CD4-positive, CD25-positive, alpha-beta regulatory T cell (primary cell): ENCODE data around the gene TGM3. TPM values are rescaled to one million over a fixed set of nuclear protein-coding genes. Genes with fewer than 3 reads are reported as not detected.

ENCODE experiments used
- ATAC-seq, 2 donors: fragments of 150-1000 bp; cut with Tn5 transposase; one replicate each; pipeline ENCODE4 v1.10.0; 2021; ENCODE audit warnings: low read depth in 2 of 2, moderate number of reproducible peaks in 2 of 2, moderate library complexity in 1 of 2
- DNase-seq, 3 donors: peaks; one replicate each; pipeline versions ENCODE4 v3.0.0 to v3.0.0-alpha.2; 2012 to 2022; ENCODE audit warnings: mixed read lengths in 1 of 3
- H3K27ac ChIP-seq: one replicate; pipeline ENCODE4 v1.7.0; 2013; ENCODE audit warnings: mild to moderate bottlenecking, low read length; ENCODE audit not compliant: insufficient read depth, poor library complexity, severe bottlenecking
- H3K27me3 ChIP-seq: one replicate; pipeline ENCODE4 v1.7.0; 2013; ENCODE audit warnings: low read length; ENCODE audit not compliant: control insufficient read depth, insufficient read depth
- H3K36me3 ChIP-seq: one replicate; pipeline ENCODE4 v1.7.0; 2013; ENCODE audit warnings: mild to moderate bottlenecking, low read length, moderate library complexity; ENCODE audit not compliant: control insufficient read depth, insufficient read depth
- H3K4me1 ChIP-seq: 2 replicates; pipeline ENCODE4 v1.7.0; 2013; ENCODE audit warnings: mild to moderate bottlenecking, low read length; ENCODE audit not compliant: insufficient read depth, control insufficient read depth, poor library complexity, severe bottlenecking
- H3K4me3 ChIP-seq: one replicate; pipeline ENCODE4 v1.7.0; 2013; ENCODE audit warnings: low read depth, mild to moderate bottlenecking, low read length, moderate library complexity
- H3K9me3 ChIP-seq, 2 experiments: 1 replicate in 1 of 2; 2 replicates in 1 of 2; pipeline ENCODE4 v1.7.0; 2013; ENCODE audit warnings: low read length in 2 of 2, mild to moderate bottlenecking in 1 of 2, moderate library complexity in 1 of 2; ENCODE audit not compliant: control insufficient read depth in 2 of 2
- H3K27ac Mint-ChIP-seq, 3 donors: one replicate each; pipeline ENCODE4 v1.8.0; 2020 to 2022; ENCODE audit warnings: mild to moderate bottlenecking in 3 of 3, mixed read lengths in 3 of 3, moderate library complexity in 2 of 3
- H3K27me3 Mint-ChIP-seq: one replicate; pipeline ENCODE4 v1.8.0; 2022; ENCODE audit warnings: mild to moderate bottlenecking, mixed read lengths
- H3K36me3 Mint-ChIP-seq: one replicate; pipeline ENCODE4 v1.8.0; 2020; ENCODE audit warnings: mixed read lengths
- H3K4me1 Mint-ChIP-seq, 4 donors: one replicate each; pipeline ENCODE4 v1.8.0; 2020 to 2022; ENCODE audit warnings: mixed read lengths in 4 of 4, mild to moderate bottlenecking in 1 of 4
- H3K4me3 Mint-ChIP-seq, 4 donors: one replicate each; pipeline ENCODE4 v1.8.0; 2020 to 2022; ENCODE audit warnings: mild to moderate bottlenecking in 4 of 4, mixed read lengths in 4 of 4, moderate library complexity in 3 of 4
- H3K9me3 Mint-ChIP-seq, 7 donors: one replicate each; pipeline ENCODE4 v1.8.0; 2020 to 2022; ENCODE audit warnings: mixed read lengths in 7 of 7, mild to moderate bottlenecking in 3 of 7, moderate library complexity in 2 of 7
- polyA plus RNA-seq, 4 donors: library from polyadenylated mRNA; unstranded; fragments of 300-500 nt; fragmentation: Illumina TruSeq; gene quantifications; one replicate each; pipeline ENCODE4 v1.2.3, GENCODE V29; 2021
- total RNA-seq: library from RNA; stranded (reverse); gene quantifications from one replicate; pipeline ENCODE4 v1.2.3, GENCODE V29; 2022

Gene TGM3
- total and polyA plus RNA-seq, 5 donors from 2014 or later, result not detected

DNA sequence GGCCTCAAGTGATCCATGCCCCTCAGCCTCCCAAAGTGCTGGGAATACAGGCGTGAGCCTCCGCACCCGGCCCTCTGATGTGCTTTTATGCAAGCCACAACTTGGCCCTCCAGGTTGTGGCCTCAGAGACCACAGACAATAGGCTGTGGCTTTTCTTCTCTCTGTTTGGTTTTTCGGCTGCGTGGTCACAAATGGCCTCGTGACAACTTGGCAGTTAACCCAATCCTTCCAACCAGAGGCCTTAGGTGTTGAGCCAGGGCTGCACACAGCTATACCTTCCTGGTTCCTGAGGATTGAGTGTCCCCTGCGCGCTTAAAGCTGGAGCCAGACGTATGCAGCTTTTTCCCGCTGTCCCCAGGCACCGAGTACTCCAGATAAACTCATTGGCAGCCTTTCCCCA lies 6.3 kb upstream of the TGM3 start:
- no peaks in the 10 kb centered on the region for H3K9me3 ChIP-seq
- H3K27ac Mint-ChIP-seq, result no peak overlapping the region
- H3K4me1 ChIP-seq, result no peaks in the 10 kb centered on the region
- ATAC-seq, result no peak
- no peaks in the 10 kb centered on the region for H3K36me3 ChIP-seq
- no peak overlapping the region for H3K4me3 ChIP-seq
- DNase-seq, result no peak
- no peaks in the 10 kb centered on the region for H3K36me3 Mint-ChIP-seq
- no peak overlapping the region for H3K27ac ChIP-seq
- peaks cover 0 to 7% (median 0%) of the 10 kb centered on the region in 4 donors for H3K4me1 Mint-ChIP-seq
- H3K9me3 Mint-ChIP-seq, result peaks cover 0 to 2% (median 0%) of the 10 kb centered on the region in 7 donors
- H3K27me3 Mint-ChIP-seq, result peaks cover 4% of the 10 kb centered on the region
- no peaks in the 10 kb centered on the region for H3K27me3 ChIP-seq
- H3K4me3 Mint-ChIP-seq, result peak overlapping the region in 1 of 4 donors; percentile 47

DNA sequence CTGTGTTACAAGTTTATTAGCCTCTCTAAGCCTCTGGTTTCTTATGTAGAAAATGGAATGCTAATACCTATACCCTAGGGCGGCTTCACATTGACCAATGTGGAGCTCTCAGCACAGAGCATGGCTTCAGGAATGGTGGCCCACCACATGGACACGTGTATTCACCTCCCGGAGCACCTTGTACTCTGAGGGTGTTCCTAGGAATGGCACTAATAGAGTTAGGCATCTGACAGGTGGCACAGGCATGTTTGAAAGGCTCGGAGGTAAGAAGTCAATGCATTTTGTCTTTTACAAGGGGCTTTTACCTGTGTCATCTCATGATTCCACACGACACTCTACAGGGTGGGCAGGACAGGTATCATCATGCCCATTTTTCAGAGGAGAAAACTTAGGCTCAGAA lies 5.3 kb upstream of the TGM3 start:
- Mint-ChIP-seq H3K27me3 (peaks cover 4% of the 10 kb centered on the region), H3K27ac (no peak overlapping the region), H3K4me1 (peaks cover 0 to 7% (median 0%) of the 10 kb centered on the region in 4 donors), H3K9me3 (peaks cover 0 to 2% (median 0%) of the 10 kb centered on the region in 7 donors), H3K36me3 (no peaks in the 10 kb centered on the region), H3K4me3 (no peak overlapping the region)
- no peak for DNase-seq
- no peak for ATAC-seq
- Histone ChIP-seq H3K4me3 (no peak overlapping the region), H3K27ac (no peak overlapping the region), H3K27me3 (no peaks in the 10 kb centered on the region), H3K36me3 (no peaks in the 10 kb centered on the region), H3K4me1 (no peaks in the 10 kb centered on the region), H3K9me3 (no peaks in the 10 kb centered on the region)

- Histone ChIP-seq H3K36me3 (no peaks in the 10 kb centered on the region), H3K27me3 (no peaks in the 10 kb centered on the region), H3K4me3 (no peak overlapping the region), H3K4me1 (no peaks in the 10 kb centered on the region), H3K9me3 (no peaks in the 10 kb centered on the region), H3K27ac (no peak overlapping the region)
- H3K4me1 Mint-ChIP-seq, result peaks cover 0 to 7% (median 0%) of the 10 kb centered on the region in 4 donors
- no peak overlapping the region for H3K27ac Mint-ChIP-seq
- peaks cover 0 to 2% (median 0%) of the 10 kb centered on the region in 7 donors for H3K9me3 Mint-ChIP-seq
- no peaks in the 10 kb centered on the region for H3K36me3 Mint-ChIP-seq
- H3K27me3 Mint-ChIP-seq, result peaks cover 4% of the 10 kb centered on the region
- no peak for ATAC-seq
- DNase-seq, result no peak
- no peak overlapping the region for H3K4me3 Mint-ChIP-seq
These were observed 3.2 kb upstream of the TGM3 start for GRCh38 chr20:2292416-2293110.

- no peak overlapping the region for H3K27ac ChIP-seq
- no peaks in the 10 kb centered on the region for H3K4me1 ChIP-seq
- no peak for ATAC-seq
- Mint-ChIP-seq H3K36me3 (no peaks in the 10 kb centered on the region), H3K9me3 (peaks cover 0 to 2% (median 0%) of the 10 kb centered on the region in 7 donors), H3K4me1 (peaks cover 0 to 7% (median 0%) of the 10 kb centered on the region in 4 donors), H3K27ac (no peak overlapping the region), H3K27me3 (peaks cover 4% of the 10 kb centered on the region), H3K4me3 (no peak overlapping the region)
- no peaks in the 10 kb centered on the region for H3K27me3 ChIP-seq
- H3K9me3 ChIP-seq, result no peaks in the 10 kb centered on the region
- H3K36me3 ChIP-seq, result no peaks in the 10 kb centered on the region
- no peak overlapping the region for H3K4me3 ChIP-seq
- no peak for DNase-seq
These were observed 2.3 kb upstream of the TGM3 start for GRCh38 chr20:2293486-2293885.

DNA sequence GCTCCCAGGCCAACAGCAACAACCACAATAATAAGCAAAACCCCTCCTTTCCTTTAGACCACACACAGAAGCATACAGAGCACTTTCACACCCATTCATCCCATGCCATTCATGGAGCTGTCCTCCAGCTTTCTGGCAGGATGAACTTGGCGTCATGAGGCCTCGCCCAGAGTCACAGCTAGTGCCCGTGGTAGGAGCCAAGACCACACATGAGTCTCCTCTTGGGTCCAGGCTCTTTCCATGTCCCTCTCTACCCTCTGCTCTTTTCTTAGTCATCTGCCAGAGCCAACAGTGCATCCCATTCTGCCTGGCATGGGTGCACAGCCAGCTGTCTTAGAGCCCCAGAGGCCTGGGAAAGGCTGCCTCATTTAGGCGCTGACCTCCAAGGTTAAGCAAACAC lies 1.8 kb upstream of the TGM3 start:
- H3K27ac ChIP-seq, result no peak overlapping the region
- Mint-ChIP-seq H3K27me3 (peaks cover 6% of the 10 kb centered on the region), H3K36me3 (no peaks in the 10 kb centered on the region), H3K9me3 (peaks cover 0 to 2% (median 0%) of the 10 kb centered on the region in 7 donors), H3K4me3 (no peak overlapping the region), H3K27ac (no peak overlapping the region), H3K4me1 (peaks cover 0 to 7% (median 0%) of the 10 kb centered on the region in 4 donors)
- no peaks in the 10 kb centered on the region for H3K9me3 ChIP-seq
- ATAC-seq (no peak), DNase-seq (no peak)
- H3K4me1 ChIP-seq, result no peaks in the 10 kb centered on the region
- no peaks in the 10 kb centered on the region for H3K36me3 ChIP-seq
- H3K27me3 ChIP-seq, result no peaks in the 10 kb centered on the region
- no peak overlapping the region for H3K4me3 ChIP-seq

DNA sequence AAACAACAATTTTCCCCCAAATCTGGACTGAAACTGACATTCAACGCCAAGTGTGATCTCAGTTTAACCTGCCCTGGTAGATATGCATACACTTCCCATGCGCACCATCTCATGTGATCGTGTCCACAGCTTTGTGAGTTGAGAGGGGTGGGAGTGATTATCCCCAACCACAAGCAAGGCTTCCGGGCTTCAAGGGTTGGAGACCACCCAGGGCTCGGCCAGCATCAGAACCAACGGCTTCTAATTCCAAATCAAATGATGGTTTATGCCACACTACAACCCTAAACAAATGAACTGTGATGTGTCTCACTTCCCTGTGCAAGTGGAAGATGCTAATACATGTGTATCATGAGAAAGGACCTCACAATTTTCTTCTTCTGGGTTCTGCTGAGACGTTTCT lies 515 bp upstream of the TGM3 start:
- DNase-seq (no peak), ATAC-seq (no peak)
- Histone ChIP-seq H3K27ac (no peak overlapping the region), H3K27me3 (no peaks in the 10 kb centered on the region), H3K36me3 (no peaks in the 10 kb centered on the region), H3K9me3 (no peaks in the 10 kb centered on the region), H3K4me1 (no peaks in the 10 kb centered on the region), H3K4me3 (no peak overlapping the region)
- Mint-ChIP-seq H3K27ac (no peak overlapping the region), H3K4me1 (no peaks in the 10 kb centered on the region), H3K4me3 (no peak overlapping the region), H3K27me3 (peaks cover 8% of the 10 kb centered on the region), H3K9me3 (no peaks in the 10 kb centered on the region), H3K36me3 (no peaks in the 10 kb centered on the region)

DNA sequence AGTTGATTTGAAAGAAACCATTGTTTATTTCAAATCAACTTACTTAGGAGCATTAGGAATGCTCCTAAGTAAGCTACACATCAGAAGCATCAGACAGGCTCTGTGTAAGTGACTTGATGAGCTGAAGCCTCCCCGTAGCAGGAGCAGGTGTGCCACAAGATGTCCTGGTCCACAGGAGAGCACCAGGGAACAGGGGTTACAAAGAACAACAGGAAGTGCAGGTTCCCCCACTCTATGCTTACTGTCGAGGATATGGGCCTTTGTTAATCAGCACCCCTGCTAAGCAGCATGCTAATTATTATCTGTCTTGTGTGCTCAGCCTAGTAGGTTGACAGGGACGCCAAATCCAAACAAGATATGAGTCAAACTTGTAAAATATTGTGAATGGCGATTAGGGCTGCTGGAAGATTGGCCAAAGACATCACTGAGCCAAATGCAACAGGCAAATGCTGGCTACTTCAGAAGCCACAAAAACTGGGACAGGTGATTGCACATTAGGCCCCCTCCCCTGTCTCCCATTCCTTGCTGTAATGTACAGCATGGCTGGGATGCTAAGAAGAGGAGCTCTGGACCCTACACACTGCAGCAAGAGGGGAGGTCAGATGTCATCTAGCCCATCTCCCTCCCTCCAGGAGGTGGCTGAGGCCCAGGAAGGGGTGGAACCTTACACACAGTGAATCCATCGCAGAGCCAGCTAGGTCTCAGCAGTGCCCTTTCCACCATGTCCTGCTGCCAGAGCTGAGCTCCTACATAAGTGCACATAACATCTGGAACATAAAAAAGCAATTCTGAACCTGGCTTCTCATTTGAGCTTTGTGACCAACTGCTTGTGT lies 939 bp downstream of the TGM3 start:
- H3K4me1 Mint-ChIP-seq, result peaks cover 0 to 2% (median 0%) of the 10 kb centered on the region in 4 donors
- H3K4me1 ChIP-seq, result no peaks in the 10 kb centered on the region
- no peak overlapping the region for H3K27ac Mint-ChIP-seq
- DNase-seq (no peak), ATAC-seq (no peak)
- H3K36me3 ChIP-seq, result no peaks in the 10 kb centered on the region
- H3K9me3 ChIP-seq, result no peaks in the 10 kb centered on the region
- no peak overlapping the region for H3K27ac ChIP-seq
- no peaks in the 10 kb centered on the region for H3K36me3 Mint-ChIP-seq
- no peaks in the 10 kb centered on the region for H3K27me3 ChIP-seq
- H3K4me3 ChIP-seq, result no peak overlapping the region
- peaks cover 8% of the 10 kb centered on the region for H3K27me3 Mint-ChIP-seq
- no peak overlapping the region for H3K4me3 Mint-ChIP-seq
- no peaks in the 10 kb centered on the region for H3K9me3 Mint-ChIP-seq
